A204.1 (cell line): ENCODE results near the gene LRP5.

Experiments
- FAIRE-seq: peaks from 2 replicates; lab custom pipeline; 2012; peaks lifted over from hg19 to GRCh38; lab: Jason Lieb, UNC

Gene LRP5

DNA sequence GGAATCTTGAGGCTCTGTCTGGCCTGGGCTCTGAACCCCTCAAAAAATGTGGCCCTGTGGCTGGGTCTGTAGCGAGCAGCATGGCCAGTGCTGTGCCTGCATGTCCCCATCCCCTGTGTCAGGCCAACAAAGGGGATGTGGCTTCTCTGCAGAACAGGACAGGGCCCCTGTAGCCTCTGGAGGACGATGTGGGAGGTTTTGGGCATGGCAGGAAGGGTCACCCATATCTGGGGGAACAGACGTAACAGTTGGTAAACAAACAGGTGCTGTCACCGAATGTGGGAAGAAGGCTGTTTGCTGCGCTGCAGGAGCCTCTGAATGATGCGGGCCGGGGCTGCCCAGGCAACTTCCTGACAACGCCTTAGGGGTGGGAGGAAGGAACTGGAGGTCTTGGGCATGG is 35.0 kb downstream of the LRP5 start:
- no peak for FAIRE-seq

DNA sequence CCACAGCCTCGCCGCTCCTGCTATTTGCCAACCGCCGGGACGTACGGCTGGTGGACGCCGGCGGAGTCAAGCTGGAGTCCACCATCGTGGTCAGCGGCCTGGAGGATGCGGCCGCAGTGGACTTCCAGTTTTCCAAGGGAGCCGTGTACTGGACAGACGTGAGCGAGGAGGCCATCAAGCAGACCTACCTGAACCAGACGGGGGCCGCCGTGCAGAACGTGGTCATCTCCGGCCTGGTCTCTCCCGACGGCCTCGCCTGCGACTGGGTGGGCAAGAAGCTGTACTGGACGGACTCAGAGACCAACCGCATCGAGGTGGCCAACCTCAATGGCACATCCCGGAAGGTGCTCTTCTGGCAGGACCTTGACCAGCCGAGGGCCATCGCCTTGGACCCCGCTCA is 35.5 kb downstream of the LRP5 start:
- no peak for FAIRE-seq

DNA sequence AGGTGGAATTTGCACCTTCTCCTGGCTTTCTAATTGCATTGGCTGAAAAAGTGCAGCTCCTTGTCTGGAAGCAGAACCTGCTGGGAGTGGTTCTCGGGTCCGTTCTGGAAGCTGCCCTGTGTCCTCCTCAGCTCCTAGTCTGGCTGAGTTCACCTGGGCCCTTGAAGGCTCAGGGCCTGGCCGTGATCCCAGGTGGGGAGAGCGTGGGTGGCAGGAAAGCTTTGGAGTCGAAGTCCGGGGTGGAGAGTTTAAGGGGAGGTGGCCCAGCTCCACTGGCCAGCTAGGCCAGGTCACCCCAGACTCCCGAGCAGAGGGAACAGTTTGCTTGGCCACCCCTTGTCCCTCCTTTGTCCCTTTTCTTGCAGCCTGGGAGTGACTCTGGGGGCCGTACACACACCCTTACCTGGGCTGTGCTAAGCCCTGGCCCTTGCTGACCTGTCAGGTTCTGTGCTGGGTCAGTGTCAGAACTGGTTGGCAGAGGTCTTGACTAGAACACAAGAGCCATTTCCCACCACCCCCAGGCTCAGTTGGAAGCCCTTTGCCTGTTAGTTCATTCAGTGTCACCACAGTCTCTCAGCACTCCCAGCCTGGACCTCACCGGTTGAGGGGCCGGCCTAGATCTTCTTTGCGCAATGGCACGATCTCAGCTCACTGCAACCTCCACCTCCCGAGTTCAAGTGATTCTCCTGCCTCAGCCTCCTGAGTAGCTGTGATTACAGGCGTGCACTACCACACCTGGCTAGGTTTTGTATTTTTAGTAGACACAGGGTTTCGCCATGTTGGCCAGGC is 37.3 kb downstream of the LRP5 start:
- no peak for FAIRE-seq

DNA sequence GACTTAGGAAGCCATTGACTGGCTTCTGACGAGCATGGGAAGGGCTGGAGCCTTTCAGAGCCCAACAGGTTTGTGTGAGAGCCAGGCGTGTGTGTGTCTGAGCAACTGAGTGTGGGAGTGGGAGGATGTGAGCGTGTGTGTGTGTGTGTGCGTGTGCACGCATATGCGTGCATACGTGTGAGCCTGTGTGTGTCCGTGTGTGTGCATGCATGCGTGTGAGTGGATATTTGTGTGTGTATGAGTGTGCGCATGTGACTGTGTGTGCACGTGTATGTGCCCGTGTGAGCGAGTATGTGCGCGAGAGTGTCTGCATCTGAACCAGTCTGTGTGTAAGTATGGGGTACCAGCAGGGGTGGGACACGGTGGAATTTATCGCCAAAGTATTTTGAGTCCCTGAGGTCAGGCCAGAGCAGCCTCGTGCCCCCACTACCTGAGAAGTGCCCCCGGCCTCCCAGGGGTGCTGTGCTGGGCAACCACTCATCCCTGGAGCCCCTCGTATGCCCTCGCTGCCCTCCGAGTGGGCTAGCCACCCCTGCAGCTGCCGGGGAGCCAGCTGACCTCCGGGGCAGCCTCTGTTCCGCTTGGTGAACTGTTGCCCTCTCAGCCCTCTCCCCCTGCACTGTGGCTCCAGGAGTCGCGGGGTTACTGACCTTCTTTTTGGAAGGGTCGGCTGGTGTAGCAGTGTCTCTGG is 38.5 kb downstream of the LRP5 start:
- no peak for FAIRE-seq

DNA sequence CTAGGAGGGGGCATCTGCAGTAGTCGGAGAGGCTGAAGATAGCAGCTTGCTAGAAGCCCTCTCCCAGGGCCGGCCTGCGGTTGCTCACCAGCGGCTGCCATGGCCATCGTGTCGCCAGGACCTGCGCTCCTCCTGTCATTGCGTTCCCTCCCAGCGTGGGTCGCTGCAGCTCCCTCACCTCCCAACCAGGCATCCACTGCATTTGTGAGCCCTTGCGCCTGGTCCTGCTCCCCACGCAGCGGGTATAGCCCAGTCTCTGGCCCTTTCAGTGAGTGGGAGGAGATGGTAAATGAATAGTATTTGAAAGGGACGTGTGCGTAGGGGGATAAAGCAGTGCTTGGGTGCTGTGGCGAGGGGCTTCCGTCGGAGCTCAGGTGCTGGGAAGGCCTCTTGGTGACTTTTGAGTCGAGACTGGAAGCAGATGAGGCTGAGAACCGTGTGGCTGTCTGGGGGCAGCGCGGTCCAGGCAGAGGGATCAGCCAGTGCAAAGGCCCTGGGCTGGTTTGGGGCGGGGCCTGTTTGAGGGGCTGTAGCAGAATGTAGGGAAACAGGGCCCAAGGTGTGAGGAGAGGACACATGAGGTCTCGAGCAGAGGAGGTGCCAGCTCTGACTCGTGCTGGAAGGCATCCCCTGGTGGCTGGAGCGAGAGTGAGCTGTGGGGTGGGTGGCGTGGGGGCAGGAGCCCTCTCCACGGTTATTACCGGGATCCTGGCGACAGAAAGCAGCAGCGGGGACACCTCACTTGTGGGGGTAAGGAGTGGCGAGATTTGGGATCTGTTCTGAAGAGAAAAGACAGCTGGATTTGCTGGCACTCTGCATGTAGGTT is 39.3 kb downstream of the LRP5 start:
- no peak for FAIRE-seq

DNA sequence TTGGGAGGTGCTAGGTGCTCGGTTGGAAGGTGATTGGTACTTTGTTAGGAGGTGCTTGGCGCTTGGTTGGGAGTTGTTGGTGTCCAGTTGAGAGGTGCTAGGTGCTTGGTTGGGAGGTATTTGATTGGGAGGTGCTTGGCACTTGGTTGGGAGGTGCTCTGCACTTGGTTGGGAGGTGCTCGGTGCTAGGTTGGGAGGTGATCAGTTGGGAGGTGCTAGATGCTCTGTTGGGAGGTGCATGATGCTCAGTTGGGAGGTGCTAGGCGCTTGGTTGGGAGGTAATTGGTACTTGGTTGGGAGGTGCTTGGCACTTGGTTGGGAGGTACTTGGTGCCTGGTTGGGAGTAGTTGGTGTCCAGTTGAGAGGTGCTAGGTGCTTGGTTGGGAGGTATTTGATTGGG is 40.2 kb downstream of the LRP5 start:
- FAIRE-seq, result no peak

DNA sequence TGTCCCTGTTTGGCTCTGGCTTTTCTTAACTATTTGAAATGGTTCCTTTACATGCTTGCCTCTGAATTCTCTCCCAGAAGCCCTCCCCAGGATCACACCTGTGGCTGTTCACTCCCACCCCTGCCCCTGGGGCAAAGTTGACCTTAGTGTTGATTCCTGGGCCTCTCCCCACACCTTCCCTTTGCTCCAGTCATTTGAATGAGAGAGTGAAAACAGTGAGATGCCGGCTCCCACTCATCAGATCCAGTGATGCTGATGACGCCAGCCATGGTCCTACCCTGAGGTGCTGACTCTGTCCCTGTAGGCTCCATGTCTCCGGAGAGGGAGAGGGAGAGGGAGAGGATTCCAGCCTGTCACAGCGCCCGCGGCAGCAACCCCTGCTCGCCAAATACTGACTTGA is 40.7 kb downstream of the LRP5 start:
- FAIRE-seq, result no peak

DNA sequence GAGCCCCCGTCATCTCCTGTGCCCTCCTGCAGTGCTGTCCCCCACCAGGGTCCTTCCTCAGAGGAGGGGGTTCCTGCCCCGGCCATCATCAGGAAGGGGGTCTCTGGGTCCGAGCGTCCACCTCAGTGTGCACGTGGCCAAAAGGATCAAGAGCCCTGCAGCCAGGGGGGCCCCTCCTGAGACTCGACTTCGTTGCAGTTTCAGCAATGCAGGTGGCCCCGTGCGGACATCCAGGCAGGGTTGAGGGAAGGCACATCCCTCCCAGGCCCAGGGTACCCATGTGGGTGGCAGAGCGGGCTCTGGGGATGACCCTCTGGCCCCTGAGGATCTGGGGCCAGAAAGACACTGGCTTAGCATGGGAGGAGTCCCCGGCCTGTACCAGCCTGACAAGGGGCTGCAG is 41.3 kb downstream of the LRP5 start:
- FAIRE-seq, result no peak

DNA sequence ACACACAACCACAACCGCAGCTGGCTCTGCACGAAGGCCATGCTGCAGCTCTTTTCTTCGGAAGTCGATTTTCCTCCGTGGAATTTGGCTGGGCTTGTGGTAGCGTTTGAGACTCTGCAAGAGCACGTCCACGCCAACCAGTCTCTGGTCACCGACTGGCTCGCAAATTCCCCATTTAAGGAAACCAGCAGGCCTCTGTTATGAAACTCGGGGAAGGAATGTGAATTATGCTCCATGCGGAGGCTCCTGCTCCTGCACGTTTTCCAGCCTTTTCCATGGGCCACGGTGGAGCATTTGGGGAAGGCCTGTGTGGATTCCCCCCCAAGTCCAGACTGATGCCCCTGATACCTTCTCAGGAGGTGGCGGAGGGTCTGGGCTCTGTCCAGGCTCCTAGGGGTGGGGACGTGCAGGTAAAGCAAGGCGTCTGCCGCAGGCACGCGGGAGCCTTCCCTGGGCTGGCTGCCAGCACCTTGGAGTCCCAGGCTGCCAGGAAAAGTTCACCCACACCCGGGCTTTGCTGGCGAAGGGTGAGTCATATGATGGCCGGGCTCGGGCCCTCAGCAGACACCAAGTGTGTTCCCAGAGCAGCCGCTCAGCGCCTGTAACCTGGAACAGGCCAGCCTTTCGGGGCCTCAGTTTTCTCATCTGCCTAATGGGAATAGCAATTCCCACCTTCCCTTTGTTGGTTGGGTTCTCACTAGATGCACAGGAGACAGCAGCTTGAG is 41.9 kb downstream of the LRP5 start:
- FAIRE-seq, result peak; percentile 53

DNA sequence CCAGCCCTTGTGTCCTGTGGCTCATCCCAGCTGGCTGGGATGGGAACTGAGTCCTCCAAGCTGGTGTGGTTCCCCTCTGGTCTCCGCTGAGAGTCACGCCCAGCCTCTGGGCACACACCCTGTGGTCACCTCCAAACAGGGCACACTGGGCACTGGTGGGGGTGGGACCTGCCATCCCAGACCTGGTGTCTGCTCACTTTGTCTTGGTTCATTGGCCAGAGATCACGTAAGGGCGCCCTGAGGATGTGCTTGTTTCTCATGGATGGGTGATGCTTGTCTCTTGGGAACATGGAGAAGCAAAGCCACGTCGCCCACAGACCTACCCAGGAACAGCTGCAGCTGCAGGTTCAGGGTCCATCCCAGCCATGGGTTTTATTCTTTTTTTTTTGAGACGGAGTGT is 43.1 kb downstream of the LRP5 start:
- FAIRE-seq, result no peak

DNA sequence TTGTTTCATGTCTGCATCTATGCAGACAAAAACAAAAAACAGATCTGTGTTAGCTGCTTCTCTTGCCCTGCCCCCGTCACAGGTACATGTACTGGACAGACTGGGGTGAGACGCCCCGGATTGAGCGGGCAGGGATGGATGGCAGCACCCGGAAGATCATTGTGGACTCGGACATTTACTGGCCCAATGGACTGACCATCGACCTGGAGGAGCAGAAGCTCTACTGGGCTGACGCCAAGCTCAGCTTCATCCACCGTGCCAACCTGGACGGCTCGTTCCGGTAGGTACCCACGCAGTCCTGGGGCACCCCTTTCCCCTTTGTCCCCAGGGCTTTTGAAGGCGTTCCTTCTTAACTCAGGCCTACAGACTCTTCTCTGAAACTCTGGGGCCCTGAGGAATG is 45.2 kb downstream of the LRP5 start:
- no peak for FAIRE-seq

DNA sequence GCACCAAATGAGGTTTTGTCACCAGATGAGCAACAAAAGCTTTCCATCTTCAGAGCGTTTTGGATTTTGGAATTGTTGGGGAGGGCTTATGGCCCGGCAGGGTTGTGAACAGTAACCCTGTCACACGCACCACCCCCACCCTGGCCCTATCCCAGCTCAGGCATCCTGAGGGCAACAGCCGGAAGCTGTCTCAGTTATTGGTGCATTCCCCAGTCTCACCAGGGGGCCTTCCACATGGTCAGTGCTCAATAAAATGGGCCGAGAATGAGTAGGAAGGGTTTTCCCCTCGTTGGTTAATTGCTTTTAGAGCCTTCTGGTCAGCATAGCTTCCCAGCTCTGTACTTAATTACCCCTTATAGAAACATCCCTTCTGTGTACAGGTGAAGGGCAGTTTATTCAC is 46.0 kb downstream of the LRP5 start:
- no peak for FAIRE-seq

DNA sequence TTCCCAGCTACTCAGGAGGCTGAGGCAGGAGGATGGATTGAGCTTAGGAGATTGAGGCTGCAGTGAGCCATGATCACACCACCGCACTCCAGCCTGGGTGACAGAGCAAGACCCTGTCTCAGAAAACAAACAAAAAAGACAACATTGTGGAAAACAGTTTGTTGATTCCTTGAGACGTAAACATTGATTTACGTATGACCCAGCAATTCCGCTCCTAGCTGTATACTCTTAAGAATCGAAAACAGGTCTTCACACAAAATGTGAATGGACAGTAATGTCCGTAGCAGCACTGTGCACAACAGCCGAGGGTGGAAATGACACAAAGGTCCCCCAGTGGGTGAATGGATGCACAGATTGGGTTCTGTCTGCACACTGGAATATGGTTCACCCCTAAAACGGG is 49.3 kb downstream of the LRP5 start:
- no peak for FAIRE-seq

DNA sequence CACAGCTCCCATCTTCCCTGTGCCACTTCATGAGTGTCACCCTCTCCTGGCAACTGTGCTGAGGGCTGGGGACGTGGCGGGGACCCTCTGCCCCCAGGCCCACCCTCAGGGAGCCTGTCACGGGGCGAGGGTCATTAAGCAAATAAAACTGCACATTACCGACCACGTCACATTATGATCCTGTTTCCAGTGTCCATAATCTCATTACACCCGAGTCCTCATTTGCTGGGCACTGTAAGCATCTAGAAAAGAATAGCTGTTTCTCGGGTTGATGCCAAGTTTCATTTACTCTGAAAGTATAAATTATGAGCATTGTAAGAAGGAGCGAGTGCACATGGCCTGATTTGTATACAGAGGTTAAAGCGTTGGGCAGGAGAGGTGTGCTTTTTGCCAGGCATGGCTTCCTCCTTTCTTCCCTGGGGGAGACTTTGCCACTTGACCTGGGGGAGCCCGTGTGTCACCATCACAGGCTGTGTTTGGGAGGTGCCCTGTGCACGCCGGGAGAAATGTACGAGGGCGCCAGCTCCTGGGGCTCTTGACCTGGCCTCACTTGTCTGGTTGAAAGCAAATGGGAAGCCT is 50.5 kb downstream of the LRP5 start:
- FAIRE-seq, result no peak

DNA sequence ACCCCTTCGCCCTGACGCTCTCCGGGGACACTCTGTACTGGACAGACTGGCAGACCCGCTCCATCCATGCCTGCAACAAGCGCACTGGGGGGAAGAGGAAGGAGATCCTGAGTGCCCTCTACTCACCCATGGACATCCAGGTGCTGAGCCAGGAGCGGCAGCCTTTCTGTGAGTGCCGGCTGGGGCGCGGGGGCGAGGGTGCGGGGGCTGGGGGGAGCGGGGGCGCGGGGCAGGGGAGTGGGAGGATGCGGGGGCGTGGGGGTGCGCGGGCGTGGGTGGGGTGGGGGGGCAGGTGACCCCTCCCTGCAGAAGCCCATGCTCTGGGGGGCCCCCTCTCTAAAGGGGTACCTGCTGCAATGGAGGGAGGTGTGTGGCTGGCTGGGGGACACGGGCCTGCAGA is 51.4 kb downstream of the LRP5 start:
- FAIRE-seq, result no peak

DNA sequence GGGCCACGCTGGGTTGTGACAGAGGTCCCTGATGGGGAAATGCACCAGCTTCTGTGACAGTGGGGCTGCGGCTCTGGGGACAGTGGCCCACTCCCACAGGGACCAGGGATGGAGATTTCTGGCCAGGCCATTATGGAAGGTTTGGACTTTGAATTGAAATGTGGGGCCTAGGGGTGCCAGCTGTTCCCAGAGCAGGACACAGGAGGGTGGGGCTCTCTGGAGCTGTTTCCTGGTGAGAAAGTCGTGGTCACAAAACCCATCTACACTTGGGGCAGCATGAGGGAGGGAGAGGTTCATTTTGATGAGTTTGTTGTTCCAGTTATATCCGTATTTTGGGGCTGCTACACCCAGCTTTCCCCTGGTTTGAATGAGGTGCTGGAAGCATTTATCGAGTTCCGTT is 52.2 kb downstream of the LRP5 start:
- FAIRE-seq, result no peak

DNA sequence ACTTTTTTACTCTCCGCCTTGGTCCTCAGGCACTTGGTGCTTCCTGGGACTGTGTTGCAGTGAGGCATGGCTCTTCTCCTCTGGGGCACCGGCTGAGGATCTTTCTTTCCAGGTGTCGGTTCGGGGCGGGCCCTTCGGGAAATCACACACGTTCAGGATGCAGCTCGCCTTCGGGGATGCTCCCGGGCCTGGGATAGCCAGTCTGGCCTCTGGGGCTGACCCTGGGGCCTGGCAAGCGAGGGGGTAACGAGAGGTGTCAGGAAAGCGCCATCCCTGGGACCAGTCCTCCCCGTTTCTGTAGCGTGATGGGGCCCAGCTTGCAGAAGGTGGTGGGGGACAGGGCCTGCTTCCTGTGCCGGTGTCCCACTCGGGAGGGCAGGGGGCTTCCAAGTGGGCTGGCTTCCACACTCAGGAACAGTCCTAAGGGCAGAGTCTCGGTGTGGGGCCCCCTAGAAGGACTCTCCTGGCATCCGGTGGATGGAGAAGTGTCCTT is 53.6 kb downstream of the LRP5 start:
- FAIRE-seq, result no peak

DNA sequence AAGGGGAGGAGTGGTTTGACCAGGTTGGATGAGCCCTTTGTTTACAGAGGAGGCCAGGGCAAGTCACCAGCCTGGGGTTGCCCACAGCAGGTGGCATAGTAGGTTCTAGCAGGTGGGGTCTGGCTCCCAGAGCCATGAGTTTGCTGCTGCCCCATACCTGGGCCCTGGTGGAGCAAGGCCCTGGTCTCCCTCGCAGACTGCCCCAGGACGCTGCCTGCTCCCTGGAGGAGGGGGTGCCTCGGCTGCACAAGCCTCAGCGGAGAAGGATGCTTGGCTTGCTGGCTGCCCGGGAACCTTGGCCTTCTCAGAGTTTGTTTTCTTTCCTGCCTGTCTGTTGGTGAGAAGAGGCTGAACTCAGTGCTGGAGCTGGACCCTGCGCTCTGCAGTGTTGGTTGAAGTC is 54.9 kb downstream of the LRP5 start:
- no peak for FAIRE-seq

DNA sequence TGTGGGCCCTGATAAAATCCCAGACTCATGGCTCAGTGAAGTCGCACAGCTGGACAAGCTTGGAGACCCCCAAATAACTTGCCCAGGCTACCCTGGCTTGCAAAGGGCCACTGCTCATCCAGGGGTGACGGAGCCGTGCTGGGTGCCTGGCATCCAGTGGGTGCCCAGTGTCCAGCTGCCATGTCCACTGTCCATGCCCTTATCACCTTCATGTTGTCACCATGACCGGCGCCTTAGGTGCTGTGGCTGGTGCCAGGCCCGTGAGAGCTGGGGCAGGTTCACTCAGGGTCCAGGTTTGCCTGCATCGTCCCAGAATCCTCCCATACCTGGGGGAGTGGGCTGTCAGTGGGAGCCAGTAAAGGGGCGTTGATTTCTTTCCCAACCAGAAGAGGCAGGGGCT is 57.4 kb downstream of the LRP5 start:
- FAIRE-seq, result no peak

DNA sequence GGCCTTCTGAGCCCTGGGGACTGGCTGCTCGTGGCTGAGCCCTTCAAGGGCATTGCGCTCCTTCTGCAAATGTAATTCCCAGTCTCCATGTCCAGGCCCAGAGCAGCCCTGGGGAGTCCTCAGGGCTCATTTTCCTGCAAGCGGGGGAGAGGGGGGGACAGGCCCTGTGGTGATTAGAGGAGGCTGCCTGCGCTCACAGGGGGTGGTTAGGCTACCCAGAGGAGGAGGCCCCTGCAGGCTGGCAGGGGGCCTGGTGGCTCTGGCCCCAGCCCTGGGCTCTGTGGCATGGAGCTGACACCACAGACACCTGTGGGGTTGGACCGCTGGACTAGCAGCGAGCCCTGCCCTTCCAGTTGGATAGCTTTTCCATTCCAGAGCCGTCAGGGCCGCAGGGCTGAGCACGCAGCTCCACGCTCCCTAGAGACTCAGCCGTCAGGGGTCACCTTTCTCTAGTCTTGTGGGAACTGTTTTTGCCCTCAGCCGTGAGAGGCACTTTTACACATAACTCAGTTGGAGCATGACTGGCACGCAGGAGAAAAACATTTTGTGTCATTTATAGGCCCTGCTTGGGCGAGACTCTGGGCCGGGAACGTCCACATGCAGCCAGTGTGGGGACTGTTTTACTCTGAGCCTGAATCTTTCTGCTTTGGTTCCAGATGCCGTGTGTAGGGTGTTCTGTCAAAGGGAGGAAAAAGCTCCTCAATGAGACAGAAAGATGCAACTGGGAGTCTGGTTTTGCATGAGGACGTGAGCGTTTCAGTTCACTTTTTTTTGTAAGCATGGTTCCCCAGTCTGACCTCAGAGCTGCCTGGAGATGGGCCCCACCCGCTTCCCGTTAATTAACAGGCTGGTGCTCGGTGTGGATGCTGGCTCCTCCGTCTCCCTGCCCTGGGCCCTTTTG is 58.1 kb downstream of the LRP5 start:
- FAIRE-seq, result no peak
